NCI-H510A treated with DMSO at 0.1 percent for 48 hours (cell line): Measurements from ENCODE around the gene CRYZL1.
"Not testable (repeated sequence)": the region's sequence is repeated elsewhere in the genome, so short reads cannot be mapped to it uniquely, and the experiment has no call there.

Source experiments
- DNase-seq: peaks from one replicate; lab custom pipeline; 2025; lab: John Stamatoyannopoulos, UW

CRYZL1 gene

GRCh38 chr21:33641352-33642026 is at the start of gene CRYZL1:
CRYZL1 (minus strand) TSS chr21:33641741; CDS start chr21:33631551, 10,190 bp downstream.
- peak; percentile 98 for DNase-seq

- DNase-seq = no peak
Measured at GRCh38 chr21:33690874-33691273, 49.3 kb upstream of the CRYZL1 start.

- DNase-seq = no peak
Measured at GRCh38 chr21:33688353-33688752, 46.8 kb upstream of the CRYZL1 start.

GRCh38 chr21:33687634-33688033 is 46.1 kb upstream of the CRYZL1 start:
- DNase-seq = peak; percentile 15

- DNase-seq = peak; percentile 31
Measured at GRCh38 chr21:33686386-33686785, 44.8 kb upstream of the CRYZL1 start.

GRCh38 chr21:33685613-33686197 is 44.2 kb upstream of the CRYZL1 start:
- no peak for DNase-seq

GRCh38 chr21:33684923-33685560 is 43.5 kb upstream of the CRYZL1 start:
- no peak for DNase-seq

- no peak for DNase-seq
Measured at GRCh38 chr21:33684068-33684467, 42.5 kb upstream of the CRYZL1 start.

GRCh38 chr21:33682992-33683627 is 41.6 kb upstream of the CRYZL1 start:
- DNase-seq = no peak

GRCh38 chr21:33680870-33681269 is 39.3 kb upstream of the CRYZL1 start:
- no peak for DNase-seq

GRCh38 chr21:33677450-33677849 is 35.9 kb upstream of the CRYZL1 start:
- no peak for DNase-seq

- DNase-seq = not testable (repeated sequence)
Measured at GRCh38 chr21:33676666-33677065, 35.1 kb upstream of the CRYZL1 start.

GRCh38 chr21:33674226-33674625 is 32.7 kb upstream of the CRYZL1 start:
- no peak for DNase-seq

- no peak for DNase-seq
Measured at GRCh38 chr21:33673473-33673872, 31.9 kb upstream of the CRYZL1 start.

- DNase-seq = no peak
Measured at GRCh38 chr21:33670076-33670978, 28.8 kb upstream of the CRYZL1 start.

- DNase-seq = no peak
Measured at GRCh38 chr21:33668620-33669019, 27.1 kb upstream of the CRYZL1 start.

- no peak for DNase-seq
Measured at GRCh38 chr21:33668180-33668579, 26.6 kb upstream of the CRYZL1 start.

- no peak for DNase-seq
Measured at GRCh38 chr21:33667636-33668035, 26.1 kb upstream of the CRYZL1 start.

- DNase-seq = no peak
Measured at GRCh38 chr21:33666153-33666552, 24.6 kb upstream of the CRYZL1 start.

- no peak for DNase-seq
Measured at GRCh38 chr21:33664135-33664534, 22.6 kb upstream of the CRYZL1 start.

GRCh38 chr21:33663241-33663640 is 21.7 kb upstream of the CRYZL1 start:
- no peak for DNase-seq

GRCh38 chr21:33662046-33662445 is 20.5 kb upstream of the CRYZL1 start:
- no peak for DNase-seq
